ENCODE data around the gene KREMEN1. TPM values are rescaled to one million over a fixed set of nuclear protein-coding genes. Genes with fewer than 3 reads are reported as not detected.

Gene KREMEN1
- total RNA-seq, 1 donor from 2014 or later = 23.5 TPM

- no peak overlapping the region for H3K27ac ChIP-seq
- DNase-seq (no peak), ATAC-seq (no peak)
- H3K4me1 ChIP-seq = no peaks in the 10 kb centered on the region
- intact Hi-C loops (cut with DNase I) = no loop called here
- H3K27me3 ChIP-seq (ENCODE audit: low read depth) = no peaks in the 10 kb centered on the region
- no peaks in the 10 kb centered on the region for H3K9me3 ChIP-seq
- no peak for TF ChIP-seq CTCF (IDR thresholded peaks at IDR 0.05)
- H3K36me3 ChIP-seq = no peaks in the 10 kb centered on the region
- no peak overlapping the region for H3K4me3 ChIP-seq
Observed at GRCh38 chr22:29112121-29112520, 39.3 kb downstream of the KREMEN1 start.

GRCh38 chr22:29112681-29113080 is 39.8 kb downstream of the KREMEN1 start:
- DNase-seq = no peak
- intact Hi-C loops (cut with DNase I) = no loop called here
- Histone ChIP-seq H3K27ac (no peak overlapping the region), H3K27me3 (ENCODE audit: low read depth) (no peaks in the 10 kb centered on the region), H3K36me3 (no peaks in the 10 kb centered on the region), H3K9me3 (no peaks in the 10 kb centered on the region), H3K4me1 (no peaks in the 10 kb centered on the region), H3K4me3 (no peak overlapping the region)
- ATAC-seq = no peak
- no peak for TF ChIP-seq CTCF (IDR thresholded peaks at IDR 0.05)

- H3K4me1 ChIP-seq = no peaks in the 10 kb centered on the region
- TF ChIP-seq CTCF (IDR thresholded peaks at IDR 0.05) = no peak
- intact Hi-C loops (cut with DNase I) = no loop called here
- no peaks in the 10 kb centered on the region for H3K27me3 ChIP-seq (ENCODE audit: low read depth)
- ATAC-seq = no peak
- no peak overlapping the region for H3K27ac ChIP-seq
- DNase-seq = no peak
- no peaks in the 10 kb centered on the region for H3K36me3 ChIP-seq
- H3K9me3 ChIP-seq = no peaks in the 10 kb centered on the region
- no peak overlapping the region for H3K4me3 ChIP-seq
Observed at GRCh38 chr22:29113319-29113718, 40.5 kb downstream of the KREMEN1 start.

- no peak for DNase-seq
- Histone ChIP-seq H3K27ac (no peak overlapping the region), H3K4me1 (no peaks in the 10 kb centered on the region), H3K9me3 (no peaks in the 10 kb centered on the region), H3K4me3 (no peak overlapping the region), H3K36me3 (no peaks in the 10 kb centered on the region), H3K27me3 (ENCODE audit: low read depth) (no peaks in the 10 kb centered on the region)
- ATAC-seq = no peak
- TF ChIP-seq CTCF (IDR thresholded peaks at IDR 0.05) = no peak
- intact Hi-C loops (cut with DNase I) = no loop called here
Observed at GRCh38 chr22:29114392-29114791, 41.6 kb downstream of the KREMEN1 start.

GRCh38 chr22:29115682-29116288 is 43.0 kb downstream of the KREMEN1 start:
- Histone ChIP-seq H3K27ac (no peak overlapping the region), H3K4me1 (no peaks in the 10 kb centered on the region), H3K4me3 (no peak overlapping the region), H3K27me3 (ENCODE audit: low read depth) (no peaks in the 10 kb centered on the region), H3K9me3 (no peaks in the 10 kb centered on the region), H3K36me3 (no peaks in the 10 kb centered on the region)
- TF ChIP-seq CTCF (IDR thresholded peaks at IDR 0.05) = no peak
- intact Hi-C loops (cut with DNase I) = no loop called here
- DNase-seq (no peak), ATAC-seq (no peak)
